NCI-H2029 (cell line): ENCODE results near the gene MRGPRE.

Experiments
- DNase-seq: peaks from one replicate; lab custom pipeline; 2025; lab: John Stamatoyannopoulos, UW

MRGPRE gene

GRCh38 chr11:3226846-3227567 lies 5.2 kb downstream of the MRGPRE start:
- DNase-seq: no peak

DNA sequence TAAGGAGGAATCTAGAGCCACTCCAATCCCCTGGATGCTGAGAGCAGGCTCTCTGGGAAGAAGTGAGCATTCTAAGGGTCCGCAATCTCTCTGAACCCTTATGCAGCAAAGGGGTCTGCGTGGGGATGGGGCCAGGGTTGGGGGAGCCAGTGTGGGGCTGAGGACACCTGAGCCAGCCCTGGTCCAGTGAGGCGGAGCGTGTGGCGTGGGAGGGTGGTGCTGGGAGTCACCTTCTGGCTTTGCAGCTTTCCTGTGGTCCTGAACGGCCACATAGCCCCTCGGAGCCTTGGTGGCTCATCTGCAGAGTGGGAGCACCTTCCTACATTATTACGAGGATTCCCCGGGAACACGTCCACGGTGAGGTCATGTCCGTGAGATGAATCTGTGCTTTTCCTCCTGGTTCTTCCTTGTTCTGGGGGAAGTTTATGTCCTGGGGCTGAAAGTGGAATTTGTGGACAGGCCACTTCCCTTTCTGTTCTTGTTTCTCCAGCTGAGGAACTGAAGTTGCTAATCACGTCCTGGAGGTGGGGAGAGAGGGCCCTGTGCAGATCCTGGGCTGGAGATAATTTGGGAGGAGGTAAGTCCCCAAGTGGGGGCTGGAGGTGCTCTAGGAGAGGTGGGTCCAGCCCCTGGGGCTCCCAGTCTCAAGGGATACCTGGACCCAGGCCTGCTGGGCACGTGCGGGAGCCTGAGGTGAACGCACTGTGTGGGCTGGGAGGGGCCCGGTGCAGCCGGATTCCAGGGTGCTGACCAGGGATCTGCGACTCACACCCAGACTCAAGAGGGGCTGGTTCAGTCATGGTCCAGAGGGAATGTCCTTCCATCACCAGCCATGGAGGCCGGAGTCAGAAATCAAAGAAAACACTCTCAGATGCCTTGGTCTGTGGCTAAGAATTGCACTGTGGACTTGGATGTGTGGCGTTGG lies 6.1 kb downstream of the MRGPRE start:
- DNase-seq: no peak

GRCh38 chr11:3225159-3225758 lies 7.0 kb downstream of the MRGPRE start:
- DNase-seq: no peak

GRCh38 chr11:3224401-3225057 lies 7.7 kb downstream of the MRGPRE start:
- DNase-seq: no peak

- no peak for DNase-seq
Observed at GRCh38 chr11:3223932-3224381, 8.3 kb downstream of the MRGPRE start.

DNA sequence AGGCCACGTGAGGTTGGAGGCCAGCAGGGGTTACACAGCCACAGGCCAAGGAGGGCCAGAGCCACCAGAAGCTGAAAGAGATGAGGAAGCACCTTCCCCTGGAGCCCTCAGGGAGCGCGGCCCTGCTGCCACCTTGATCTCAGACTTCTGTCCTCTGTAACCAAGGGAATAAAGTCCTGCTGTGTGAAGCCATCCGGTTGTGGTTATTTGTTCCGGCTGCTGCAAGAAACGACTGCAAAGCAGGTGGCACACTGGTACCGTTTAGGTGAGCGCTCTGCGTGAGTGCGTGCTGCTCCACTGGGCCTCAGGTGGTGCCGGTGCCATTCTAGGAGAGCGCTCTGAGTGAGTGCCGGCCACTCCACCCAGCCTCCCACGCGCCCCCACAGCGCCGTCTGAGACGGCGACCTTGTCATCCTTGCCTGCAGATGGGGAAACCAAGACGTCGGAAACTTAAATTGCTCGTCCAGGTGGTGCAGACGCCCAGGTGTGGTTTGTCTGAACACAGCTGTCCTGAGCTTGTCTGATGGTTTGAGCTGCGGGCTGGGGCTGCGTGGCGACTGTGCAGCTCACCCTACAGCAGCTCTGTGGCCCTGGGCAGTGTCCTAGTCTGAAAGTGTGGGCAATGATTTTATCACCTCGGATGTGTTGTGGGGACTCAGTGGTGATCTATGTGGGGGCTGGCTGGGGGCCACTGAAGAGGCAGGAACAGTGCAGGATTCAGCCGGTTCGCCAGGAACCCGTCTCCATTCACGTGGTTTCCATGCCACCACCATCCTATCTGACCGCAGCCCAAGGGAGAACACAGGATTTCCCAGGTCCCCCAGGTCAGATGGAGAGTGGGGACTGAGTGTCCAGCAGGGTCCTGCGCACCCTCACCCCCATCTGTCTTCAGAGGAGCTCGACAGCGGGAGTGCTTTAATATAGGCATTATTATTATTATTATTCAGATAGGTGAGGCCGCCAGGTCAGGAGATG lies 9.0 kb downstream of the MRGPRE start:
- DNase-seq: no peak

DNA sequence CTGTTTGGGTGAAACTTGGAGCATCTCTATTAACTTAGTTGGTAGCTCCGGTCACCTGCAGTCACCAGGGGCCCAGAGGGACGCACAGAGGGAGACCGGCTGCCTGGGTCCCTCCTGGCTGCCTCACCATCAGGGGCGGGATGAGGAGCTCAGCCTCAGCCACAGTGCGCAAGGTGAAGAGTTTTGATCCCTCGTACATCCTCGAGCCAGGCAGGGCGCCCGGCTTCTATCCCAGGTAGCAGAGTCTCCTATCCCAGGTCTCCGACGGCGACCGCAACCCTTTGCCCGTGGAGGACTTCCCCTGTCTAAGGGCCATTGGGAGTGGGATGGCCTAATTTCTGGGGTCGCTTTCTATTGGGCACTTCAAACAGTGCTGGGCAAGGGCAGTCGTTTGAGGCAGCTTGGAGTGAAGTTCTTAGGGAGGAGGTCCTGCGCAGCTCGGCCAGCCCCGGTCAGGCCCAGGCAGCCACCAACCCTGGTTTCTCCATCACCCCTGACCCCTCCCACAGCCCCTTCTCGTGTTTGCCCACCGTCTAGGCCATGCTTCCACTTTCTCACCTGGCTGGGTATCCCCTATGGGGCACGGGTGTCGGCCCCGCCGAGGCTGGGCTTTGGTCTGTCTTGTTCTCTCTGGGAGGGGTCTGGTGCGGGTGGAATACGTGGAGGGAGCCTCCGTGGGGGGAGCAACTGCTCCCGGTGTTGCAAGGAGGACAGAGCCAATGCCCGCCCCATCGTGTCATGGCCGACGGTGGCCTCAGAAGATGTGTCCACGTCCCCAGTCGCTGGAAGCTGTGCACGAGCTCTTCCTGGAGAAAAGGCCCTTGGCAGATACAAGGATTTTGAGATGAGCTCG lies 10.0 kb downstream of the MRGPRE start:
- DNase-seq: no peak

DNA sequence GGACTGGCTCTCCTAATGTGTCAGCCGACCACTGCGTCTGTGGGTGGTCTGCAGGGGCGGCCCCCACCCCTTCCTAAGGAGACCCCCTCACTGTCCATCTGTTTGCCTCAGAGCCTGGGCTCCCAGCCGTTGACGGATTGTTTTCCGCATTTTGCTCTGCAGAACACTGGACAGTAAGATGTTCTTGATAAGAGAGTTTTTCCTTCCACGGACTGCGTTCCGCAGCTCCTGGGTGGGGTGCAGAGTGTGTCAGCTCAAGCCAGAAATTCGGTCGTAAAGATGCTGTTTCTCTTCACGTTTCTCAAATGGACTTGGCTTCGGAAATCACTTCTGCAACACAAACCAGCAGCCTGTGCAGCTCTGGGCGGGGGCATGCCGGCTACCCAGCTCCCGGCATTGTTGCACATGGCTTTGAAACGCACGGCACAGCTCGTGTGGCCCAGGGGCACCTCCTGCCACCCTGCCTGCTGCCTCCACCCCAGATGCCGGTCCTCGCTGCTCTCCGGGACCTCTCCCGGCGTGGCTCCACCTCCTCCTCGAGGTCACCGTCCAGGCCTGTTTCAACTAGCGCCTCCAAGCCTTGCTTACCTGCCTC lies 10.7 kb downstream of the MRGPRE start:
- no peak for DNase-seq

DNA sequence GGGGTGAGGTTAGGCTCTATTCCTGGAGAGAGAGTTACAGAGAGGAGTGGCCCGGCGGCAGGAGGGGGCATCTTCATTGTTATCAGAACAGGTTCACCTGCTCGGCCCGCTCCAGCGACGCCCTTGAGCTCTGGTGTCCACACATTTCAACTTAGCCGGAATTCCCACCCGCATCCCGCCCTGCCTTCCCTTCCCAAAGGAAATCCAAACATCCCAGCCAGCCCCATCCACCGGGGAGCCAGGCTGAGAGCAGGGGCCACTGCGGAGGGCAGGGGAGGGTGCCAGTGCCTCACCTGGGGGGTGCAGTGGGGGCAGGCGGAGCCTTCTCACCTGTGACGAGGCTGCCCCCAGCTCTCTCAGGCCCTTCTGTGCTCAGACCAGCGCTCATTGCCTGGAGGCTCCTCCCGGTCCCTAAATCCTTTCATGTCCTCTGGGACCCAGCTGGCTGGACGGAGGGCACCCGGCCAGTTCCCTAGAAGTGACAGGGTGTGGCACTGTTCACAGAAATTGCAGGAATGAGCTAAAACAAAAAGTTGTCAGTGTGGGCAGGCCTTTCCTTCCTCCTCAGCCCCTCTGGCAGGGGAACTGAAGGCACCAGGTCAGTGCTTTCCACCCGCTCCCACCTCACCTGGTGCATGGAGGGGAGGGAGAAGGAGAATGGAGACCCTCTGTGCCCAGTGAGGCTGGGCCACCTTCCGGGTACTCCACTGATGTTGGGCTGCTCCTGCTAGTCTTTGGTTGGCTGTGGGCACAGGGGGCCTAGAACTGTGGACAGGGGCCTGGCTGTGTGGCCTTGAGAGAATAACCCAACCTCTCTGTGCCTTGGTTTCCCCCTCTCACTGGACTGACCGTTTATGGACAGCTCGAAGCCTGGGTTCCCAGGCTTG lies 11.5 kb downstream of the MRGPRE start:
- DNase-seq: no peak

- no peak for DNase-seq
Observed at GRCh38 chr11:3220101-3220500, 12.1 kb downstream of the MRGPRE start.

DNA sequence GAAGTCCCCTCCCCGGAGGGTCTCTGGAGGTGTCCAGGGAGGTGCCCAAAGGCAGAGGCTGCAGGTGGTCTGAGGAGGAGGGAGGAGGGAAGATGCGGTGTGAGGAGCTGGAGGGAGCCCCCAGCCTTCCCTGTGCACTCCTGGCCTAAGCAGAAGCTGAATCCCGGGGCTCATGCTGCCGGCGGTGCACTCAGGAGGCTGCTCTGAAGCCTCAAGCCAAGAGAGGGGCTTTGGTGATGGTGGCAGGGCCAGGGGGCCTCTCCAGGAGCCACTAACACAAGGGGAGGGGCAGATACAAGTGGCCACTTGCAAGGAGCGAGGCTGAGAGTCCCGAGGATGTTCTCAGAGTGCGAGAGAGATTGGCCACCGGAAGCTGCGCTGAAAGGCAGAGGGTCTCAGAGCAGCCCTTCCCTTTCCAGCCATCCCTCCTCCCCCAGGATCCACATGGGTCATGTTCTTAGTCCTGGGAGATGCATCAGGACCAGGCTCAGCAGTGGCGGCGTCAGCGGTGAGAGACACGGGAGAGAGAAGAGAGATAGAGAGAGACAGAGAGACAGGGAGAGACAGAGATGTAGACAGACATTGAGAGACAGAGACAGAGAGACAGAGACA lies 12.8 kb downstream of the MRGPRE start:
- no peak for DNase-seq

DNA sequence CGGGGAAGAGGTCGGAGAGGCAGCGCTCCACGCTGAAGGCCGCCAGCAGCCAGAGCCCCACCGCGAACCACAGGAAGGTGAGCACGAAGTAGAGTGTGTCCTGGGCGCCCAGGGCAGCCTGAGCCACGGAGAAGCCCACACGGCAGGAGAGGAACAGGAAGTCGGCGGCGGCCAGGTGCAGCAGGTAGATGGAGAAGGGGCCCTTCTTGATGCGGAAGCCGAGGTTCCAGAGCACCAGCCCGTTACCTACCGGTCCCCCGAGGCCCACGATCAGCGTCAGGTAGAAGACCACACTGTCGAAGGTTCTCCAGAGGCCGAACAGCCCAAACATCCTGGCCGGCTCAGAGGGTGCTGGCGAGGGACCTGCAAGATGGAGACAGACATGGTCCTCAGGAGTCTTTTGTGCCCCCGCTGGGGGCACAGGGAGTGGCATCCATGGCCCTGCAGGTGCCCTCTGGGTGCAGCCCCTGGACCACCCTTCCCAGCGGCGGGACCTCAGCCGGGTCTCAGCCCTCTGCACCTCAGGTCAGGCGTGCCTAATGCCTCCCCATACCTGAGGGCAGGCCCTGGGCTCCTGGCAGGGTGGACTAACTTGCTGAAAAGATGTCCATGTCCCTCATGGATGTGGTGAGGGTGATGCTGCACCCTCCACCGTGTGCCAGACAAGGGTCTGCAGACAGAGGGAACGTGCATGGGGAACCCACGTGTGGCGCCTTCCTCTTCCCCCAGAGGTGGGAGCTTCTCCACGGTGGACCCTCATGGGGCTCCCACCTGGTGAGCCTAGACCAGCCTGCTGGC lies 13.5 kb downstream of the MRGPRE start, which contains the start of gene MRGPRG:
MRGPRG (minus strand) TSS at position 331 of the 798 bp plus-strand sequence; CDS start at position 331, 0 bp downstream.
- no peak for DNase-seq

- no peak for DNase-seq
Observed at GRCh38 chr11:3217818-3218482, 14.3 kb downstream of the MRGPRE start.

DNA sequence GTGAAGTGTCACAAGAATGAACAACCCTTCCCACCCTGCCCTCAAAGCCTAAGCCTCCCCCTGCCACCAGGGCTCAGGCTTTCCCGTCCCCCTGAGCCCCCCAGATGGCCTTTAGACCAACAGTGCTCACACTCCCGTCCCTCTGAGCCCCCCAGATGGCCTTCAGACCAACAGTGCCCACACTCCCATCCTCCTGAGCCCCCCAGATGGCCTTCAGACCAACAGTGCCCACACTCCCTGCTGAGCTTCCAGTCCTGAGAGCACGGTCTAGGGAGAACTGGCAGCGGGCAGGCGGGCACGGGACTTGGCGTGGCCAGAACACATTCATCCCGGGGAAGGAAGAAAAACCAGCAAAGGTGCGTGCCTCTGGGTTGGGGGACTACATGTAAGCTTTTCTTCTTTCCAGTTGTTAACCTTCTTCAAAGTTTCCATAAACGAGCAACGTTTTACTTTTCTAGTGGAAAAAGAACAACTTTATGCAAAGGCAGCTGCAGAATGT lies 16.1 kb downstream of the MRGPRE start:
- DNase-seq: no peak

DNA sequence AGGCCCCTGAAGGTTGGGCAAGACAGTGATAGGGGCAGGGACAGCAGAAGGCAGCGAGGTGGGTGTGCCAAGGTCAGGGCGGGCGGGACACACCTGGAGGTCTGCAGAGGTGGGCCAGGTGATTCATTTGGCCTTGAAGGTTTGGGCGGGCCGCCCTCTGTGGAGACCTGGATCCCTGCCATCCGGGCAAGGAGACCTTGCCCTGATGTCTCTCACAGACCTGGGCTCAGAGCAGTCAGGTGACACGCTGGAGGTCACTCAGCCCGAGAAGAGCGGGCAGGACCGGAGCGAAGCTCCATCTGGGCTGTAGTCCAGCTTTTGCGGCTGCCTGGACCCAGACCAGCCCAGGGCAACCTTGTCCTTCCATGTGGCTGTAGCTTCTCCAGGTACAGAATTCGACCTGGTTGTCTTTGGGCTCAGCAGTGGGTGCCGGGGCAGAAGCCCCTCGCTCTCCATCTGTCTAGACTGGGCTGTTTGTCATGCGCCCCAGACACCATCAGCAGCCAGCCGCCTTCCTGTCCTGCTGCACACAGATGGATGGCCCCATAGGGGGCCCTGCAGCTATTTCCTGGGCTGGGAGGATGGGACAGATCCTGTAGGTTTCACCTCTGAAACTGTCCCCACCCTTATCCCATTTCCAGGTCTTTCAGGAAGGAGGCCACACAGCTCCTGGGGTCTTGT lies 16.7 kb downstream of the MRGPRE start:
- DNase-seq: no peak

DNA sequence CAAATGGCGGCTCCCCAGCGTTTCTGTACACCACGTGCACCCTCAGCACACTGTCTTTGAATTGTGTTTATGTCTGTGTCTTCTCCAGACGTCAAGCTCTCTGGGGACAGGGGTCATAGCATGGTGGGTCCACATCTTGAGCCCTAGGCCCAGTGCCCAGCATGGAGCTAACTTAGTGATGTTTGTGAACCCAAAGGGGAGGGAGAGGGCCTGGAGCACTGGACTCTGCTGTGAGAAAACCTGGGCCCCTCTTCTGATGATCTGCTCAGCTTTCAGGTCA lies 17.9 kb downstream of the MRGPRE start:
- DNase-seq: no peak
